GM19099 (cell line): Measurements from ENCODE around the gene ST3GAL4.

Source experiments
- POLR2A ChIP-seq: IDR thresholded peaks from 3 replicates; pipeline ENCODE4 v1.6.1; 2011; ENCODE audit warnings: low read depth; ENCODE audit not compliant: insufficient read length; ENCODE audit errors: extremely low read depth

The ST3GAL4 gene

DNA sequence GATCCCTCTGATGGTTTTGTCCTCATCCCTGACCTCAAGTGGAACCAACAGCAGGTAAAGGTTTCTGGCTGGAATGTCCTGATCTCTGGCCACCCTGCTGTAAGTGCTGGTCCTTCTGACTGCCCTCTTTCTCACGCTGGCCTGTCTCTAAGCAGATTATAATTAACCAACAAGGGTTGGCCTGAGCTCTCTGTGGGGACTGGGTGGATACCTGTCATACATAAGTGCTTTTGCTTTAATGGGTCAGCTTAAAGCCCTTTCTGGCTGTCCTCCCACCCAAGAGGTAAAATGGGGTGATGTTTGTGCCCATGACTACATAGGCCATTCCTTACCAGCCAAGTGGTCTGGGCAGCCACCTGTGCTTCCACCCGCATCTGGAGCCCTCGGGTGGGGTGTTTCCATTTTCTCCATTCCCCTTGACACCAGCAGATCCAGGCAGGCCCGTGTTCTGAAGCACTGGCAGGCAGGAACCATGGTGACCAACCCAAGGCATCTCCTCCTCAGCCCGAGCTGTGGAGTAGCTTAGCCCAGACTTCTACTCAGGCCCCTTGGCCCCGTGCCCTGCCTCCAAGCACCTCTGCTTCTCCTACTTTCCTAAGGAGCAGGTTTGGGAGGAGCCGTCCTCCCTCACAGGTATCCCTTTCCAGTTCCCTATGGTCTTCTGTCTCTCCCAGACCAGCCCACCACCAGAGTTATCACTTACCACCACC is 17.0 kb upstream of the ST3GAL4 start:
- TF ChIP-seq POLR2A = no peak

DNA sequence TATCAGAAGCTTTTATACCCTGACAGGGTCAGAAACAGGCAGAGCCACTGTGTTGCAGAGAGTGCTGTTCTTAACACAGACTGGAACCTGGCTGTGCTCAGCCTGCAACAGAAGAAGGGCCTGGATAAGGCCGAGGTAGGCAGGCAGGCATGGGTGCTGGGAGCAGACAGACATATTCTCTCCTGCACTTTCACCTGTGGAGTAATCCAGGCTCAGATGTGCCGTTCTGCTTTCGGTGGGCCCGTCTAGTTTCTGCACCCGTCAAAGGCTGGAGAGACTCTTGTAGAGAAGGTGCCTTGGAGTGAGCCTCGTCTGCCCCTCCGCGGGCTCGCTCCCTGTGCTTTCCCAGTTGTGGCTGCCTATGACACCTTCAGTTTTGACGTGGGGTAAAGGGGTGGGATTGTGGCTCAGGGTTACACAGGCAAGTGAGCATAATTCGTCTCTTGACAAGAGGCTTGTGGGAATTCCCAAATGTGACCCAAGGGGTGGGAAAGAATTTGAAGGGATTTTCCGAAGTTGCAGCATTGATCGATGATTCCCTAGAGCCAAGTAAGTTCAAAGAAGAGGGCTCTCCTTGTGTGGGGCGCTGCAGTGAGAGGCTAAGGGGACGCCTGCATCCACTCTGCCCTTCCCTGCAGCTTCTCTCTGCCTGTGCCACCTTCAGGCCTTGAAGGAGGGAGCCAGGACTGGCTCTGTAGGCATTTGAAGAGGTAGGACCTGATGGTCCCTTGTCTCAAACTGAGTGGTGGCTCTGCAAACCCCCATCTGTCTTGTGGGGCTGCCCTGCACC is 16.2 kb upstream of the ST3GAL4 start:
- no peak for TF ChIP-seq POLR2A

DNA sequence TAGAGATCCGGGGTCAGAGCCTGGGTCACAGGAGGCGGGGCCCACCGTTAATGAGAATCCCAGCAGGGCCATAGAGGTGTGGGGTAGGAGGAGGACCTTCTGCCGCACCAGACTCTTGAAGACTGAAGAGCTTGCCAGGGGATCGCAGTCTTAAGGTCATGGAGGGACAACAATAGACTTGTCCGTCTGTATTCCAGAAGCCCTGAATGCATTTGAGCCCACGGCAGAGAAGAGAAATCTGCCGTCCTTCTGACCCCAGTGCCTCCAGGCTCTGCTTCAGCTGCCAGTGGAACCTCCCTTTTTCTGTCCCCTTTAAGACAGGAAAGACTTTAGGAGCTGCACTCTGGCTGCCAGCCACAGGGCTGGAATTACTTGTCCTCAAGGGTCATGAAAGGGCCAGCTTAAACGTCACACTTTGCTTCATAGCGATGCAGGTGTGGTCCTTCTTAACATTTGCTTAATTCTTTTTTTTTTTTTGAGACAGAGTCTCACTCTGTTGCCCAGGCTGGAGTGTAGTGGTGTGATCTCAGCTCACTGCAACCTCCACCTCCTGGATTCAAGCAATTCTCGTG is 15.5 kb upstream of the ST3GAL4 start:
- no peak for TF ChIP-seq POLR2A

DNA sequence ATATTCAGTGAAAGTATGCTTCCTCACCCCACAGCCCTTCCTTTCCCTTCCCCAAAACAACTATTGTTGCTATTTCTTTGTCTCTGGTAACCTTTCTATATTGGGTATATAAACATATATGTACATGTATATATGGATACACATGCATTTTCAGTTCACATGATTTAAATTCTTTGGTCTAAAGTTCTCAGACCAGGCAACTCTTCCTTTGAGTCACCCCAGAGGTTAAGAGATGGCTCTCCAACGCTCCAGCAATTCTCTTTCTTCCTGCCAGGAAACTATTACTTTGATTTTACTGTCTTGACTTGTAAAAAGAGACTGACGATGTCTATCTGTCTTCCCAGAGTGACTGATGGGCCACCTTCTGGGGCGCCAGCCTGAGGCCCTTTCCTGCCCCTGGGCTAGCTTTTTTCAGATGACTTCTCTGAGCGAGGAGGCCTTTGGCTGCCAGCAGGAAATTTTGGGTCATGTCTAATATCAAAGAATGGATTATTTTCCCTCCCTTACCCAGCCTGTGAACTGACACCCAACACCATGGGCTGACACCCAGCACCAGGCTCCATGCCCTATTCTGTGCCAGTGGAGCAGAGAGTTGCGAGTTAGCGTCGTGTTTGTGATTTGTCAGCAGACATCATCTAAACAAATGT is 14.4 kb upstream of the ST3GAL4 start:
- no peak for TF ChIP-seq POLR2A

DNA sequence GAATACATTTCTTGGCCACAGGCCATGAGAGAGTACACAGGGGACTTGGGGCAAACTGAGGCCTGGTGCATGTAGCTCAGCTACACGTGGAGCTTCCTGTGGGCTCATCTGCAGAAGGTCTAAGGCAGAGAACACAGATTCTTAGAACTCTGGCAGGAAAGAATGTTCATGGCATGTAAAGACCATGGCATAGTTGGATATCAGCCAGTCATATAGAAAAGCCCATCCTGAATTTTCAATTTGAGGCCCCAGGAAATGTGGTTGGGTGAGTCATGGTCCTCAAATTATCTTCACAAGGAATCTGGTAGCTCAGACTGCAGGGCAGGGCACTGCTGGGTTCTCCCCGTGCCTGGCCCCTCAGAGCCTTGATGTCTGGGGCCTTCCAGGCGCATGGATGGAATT is 13.7 kb upstream of the ST3GAL4 start:
- no peak for TF ChIP-seq POLR2A

DNA sequence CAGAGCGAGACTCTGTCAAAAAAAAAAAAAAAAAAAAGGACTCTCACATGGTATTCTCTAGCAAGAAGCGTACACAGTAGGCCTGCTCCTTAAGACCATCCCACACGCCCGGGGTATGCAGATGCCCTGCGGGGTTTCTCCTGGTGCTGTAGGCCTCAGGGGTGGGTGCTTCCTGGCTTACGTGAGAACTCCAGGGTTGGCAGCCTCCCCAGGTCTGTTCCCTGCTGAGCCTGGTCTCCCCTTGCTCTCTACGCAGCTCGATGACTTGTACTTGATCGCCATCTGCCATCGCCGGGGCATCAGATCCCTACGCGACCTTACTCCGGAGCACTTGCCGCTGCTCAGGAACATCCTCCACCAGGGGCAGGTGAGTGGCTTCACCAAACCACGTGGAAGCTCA is 12.4 kb upstream of the ST3GAL4 start:
- TF ChIP-seq POLR2A = no peak

DNA sequence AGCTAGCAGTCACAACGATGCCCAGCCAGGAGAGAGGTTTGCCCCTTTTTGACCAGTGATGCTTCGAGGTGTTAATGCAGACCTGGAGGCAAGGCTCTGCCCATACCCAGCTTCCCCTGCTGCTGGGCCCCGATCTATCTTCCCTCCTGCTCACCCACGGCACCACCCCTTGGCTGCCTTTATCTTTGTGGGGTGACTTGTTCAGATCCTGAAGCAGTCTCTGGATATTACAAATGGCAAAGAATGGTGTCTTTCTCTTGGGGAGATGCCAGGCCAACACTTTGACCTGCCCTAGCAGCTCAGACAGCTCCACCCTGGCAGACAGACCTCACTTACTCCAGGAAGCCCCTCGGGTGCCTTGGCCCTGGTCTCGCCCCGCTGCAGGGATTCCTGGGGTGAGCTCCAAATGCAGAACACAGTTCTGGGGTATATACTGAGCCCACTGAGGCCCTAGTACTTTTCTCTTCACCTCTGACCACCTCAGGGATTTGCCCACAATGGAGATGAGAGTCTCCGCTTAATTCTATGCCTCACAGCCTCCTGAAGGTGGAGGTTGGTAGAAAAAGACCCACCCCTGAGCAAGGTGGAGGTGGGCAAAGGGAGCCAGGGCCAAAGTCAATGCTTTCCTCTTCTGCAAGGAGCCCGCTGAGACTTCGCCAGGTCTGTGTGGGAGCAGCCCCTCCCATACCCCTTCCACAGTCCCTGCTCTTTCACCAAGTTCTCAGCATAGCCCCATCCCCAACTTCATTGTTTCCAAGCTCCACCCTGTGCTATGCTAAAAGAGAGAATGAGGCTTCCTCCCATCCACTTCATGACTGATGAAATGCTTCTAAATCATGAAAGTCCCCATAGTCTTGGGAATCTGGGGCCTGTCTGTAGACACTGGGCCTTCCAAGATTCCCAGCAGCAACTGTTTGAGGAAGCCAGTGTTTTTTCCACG is 11.1 kb upstream of the ST3GAL4 start:
- TF ChIP-seq POLR2A = no peak

DNA sequence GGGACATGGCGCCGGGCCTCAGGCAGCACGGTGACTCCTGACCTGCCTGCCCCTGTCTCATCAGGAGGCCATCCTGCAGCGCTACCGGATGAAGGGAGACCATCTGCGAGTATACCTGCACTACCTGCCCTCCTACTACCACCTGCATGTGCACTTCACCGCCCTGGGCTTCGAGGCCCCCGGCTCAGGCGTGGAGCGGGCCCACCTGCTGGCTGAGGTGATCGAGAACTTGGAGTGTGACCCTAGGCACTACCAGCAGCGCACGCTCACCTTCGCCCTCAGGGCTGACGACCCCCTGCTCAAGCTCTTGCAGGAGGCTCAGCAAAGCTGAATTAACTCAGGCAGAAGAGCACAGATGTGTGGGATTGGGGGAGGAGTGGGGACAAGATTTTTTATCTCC is 10.2 kb upstream of the ST3GAL4 start:
- TF ChIP-seq POLR2A = no peak

DNA sequence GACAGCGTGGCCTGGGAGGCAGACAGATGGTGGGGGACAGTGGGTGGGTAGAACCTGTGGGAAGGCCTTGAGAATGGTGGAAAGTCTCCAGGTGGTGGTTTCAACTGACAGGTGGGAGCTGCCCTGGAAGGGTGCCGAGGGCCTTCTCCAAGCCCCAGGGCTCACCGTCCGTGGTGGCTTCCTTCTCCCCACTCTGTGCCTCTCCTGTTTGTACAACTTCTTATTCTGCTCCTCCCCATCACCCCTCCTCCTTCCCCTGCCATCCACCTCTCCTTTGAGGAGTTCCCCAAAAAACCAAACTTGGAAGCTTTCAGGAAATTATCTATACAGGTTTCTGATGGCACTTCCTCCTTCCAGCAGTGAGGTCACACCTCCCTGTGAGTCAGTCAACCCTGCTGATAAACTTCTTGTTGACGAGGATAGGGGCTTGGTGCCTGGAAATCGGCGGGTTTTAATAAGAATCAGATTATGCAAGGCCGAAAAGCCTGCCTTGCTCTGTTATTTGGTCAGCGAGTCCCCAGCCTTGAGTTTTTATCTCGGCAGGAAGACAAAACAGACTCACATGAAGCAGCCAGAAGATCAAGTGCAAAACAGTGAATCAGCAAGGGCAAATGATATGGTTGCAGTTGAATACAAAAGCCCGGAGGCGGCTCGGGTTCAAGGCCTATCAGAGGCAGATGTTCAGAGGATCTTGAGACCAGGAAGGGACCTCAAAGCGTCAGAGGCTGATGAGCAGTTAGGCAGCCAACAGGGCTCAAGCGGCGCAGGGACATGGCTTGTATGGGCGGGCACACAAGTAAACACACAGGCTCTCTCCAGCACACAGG is 9.5 kb upstream of the ST3GAL4 start:
- TF ChIP-seq POLR2A = no peak

DNA sequence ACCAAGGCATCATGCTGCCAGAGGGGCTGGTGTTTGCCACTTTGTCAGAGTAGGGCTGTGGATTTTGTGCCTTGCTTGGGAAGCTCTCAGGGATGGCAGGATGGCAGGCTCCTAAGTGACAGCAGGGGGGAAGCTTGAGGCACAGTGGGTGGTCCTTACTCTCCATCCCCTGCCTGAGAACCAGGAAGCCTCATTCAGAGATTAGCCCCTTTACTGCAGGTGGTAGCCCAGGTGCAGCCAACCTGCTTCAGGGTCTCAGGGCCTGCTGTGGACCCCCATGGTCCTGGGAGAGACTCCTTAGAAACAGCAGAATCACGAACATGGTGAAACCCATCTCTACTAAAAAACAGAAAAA is 8.9 kb upstream of the ST3GAL4 start:
- no peak for TF ChIP-seq POLR2A

DNA sequence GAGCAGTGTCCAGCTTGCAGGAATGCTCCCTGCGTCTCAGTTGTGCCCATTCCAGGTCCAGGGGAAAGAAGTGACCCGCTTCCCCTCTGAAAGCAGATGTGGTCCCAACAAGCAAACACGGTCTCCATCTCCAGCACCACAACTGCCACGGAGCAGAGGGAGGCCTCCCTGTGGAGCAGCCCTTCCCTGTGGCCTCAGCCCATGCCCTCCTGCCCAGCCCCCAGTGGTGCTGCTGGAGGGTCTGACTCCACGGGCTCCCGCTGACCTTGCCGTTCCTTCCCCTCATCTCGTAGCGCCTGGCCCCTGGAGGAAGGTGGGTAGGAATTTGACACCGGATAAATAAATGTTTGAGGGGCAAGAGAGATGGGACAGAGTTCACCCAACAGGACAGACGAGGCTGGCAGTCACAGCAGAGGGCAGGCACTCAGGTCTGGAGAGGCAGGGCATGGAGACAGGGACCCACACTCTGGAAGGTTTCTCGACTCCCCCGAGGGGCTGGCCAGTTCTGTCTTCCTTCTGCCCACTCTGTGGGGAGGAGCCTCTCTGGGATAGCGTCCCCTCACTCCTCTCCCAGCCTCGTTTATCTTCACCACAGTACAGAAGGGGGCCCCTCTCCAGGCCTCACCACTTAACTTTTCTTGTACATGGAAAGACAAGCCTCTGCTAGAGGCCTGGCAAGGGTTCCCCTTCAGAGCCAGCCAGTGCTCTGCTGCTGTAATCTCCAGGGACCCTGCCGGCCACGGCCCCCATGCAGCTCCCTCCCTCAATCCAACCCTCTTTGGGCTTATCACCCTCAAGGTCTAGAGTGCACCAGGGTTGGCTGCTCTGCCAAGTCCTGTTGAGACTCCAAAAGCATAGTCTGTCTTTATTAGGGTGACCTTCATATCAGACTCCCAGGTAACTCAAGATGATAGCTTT is 7.5 kb upstream of the ST3GAL4 start:
- no peak for TF ChIP-seq POLR2A

DNA sequence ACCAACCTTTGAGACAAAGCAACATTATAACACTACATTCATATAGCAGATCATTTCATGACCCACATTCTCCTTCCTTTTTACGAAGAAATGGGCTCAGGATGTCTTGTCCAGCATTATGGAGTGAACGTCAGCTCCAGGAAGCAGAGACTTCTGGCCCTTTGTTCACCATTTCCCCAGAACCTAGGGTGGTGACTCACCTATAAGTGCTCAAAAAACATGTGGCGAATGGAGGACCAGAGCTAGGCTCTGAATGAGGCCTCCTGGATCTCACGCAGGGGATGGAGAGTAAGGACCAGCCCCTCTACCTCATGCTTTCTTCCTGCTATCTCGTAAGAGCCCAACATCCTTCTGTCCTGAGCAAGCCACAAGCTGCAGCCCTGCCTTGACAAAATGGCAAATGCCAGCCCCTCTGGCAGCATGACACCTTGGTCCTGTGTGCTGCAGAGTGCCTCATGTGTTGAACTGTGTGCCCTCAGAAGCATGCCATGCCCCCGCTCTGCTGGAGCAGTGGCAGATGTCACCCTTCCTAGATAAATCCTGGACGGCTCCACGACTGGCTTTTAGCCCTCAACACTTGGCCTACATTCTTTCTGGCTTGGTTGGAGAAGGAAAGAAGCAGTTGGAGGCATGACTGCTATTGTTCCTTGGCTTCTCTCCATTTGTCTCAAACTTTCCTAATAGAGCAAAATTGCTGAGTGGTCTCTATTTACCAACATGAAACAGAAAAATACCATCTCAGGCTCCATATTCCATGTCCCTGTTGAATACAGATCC is 6.5 kb upstream of the ST3GAL4 start:
- TF ChIP-seq POLR2A = no peak

DNA sequence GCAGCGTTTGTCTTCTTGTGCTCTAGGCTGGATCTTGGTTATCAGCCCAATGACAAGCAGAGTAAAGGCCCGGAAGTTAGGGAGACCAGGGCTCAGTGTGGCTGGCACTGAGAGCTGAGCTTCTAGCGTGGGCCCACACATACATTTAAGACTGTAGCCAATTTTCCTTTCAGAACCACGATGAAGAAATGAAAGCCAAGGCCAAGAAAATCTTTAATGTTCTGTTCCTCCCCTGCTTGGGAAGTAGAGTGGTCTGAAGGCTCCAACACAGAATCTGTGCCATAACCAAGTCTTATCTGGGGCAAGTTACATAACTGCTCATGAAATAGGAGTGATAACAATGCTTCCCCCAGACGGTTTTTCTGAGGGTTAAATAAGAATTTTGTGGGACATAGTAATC is 4.7 kb upstream of the ST3GAL4 start:
- TF ChIP-seq POLR2A = no peak

DNA sequence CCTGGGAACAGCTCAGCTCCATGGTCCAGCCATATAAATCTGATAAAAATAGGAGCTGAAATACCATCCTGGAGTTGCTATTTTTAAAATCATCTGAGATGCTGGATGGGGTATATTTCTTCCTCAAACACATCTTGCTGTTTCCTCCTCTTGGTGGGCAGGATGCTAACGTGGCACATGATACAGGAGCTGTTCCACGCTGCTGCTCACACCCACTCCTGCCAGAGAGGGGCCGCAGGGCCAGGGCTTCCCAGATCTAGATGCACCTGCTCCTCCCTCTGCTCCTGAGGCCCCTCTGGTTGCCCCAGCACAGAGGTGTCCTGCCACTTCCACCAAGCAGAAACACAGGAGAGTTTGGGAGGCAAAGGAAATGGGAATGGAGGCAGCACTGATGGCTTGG is 3.3 kb upstream of the ST3GAL4 start:
- TF ChIP-seq POLR2A = no peak
